Lower leg skin (tissue), 3 donors: Measurements from ENCODE around the gene DSCAML1.

Experiments
- POLR2A ChIP-seq, 2 donors: fragments of 450-650 bp; IDR thresholded peaks; one replicate each; pipeline ENCODE4 v1.6.1; 2016 to 2017; ENCODE audit warnings: antibody characterized with exemption in 2 of 2, mild to moderate bottlenecking in 1 of 2, moderate library complexity in 1 of 2
- TF ChIP-seq, protein P1 (sequence below), 3 donors: fragments of 450-650 bp; IDR thresholded peaks; one replicate each; pipeline ENCODE4 v1.5.1; 2016; ENCODE audit warnings: antibody characterized with exemption in 3 of 3, mild to moderate bottlenecking in 3 of 3, moderate library complexity in 2 of 3

DNA sequence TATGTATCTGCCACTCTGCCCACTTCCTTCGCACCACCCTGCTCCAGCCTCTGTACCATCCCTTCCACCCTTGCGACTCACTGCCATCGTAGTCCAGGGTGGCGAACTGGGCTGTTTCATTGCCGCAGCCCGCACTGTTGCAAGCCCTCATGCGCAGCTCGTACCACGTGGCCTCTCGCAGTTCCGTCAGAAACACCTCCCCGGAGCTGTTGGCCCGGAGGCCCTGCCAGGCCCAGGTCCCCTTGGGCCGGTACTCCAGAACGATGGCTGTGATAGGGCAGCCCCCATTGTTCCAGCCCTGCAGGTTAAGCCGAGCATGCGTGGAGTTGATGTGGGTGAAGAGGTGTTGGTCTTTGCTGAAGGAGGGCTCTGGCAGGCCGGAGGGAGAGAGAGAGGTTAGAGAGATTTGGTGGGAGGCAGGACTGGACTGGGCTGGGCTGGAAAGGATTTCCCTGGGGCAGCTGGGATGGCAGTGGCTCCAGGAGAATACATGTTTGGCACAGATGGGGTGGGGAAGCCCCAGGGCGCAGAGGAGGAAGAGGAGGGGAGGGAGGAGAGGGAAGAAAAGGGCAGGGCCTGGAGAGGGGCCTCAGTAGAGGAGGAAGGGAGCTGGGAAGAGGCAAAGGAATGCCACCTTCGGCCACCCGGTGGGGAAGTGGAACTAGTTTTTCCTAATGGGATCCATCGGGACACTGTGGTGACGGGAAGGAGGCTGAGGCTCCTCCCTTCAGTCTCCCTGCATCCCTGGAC is 359.8 kb downstream of the DSCAML1 start:
- TF ChIP-seq POLR2A (IDR thresholded peaks at IDR 0.05) = no peak
- TF ChIP-seq, protein P1, sequence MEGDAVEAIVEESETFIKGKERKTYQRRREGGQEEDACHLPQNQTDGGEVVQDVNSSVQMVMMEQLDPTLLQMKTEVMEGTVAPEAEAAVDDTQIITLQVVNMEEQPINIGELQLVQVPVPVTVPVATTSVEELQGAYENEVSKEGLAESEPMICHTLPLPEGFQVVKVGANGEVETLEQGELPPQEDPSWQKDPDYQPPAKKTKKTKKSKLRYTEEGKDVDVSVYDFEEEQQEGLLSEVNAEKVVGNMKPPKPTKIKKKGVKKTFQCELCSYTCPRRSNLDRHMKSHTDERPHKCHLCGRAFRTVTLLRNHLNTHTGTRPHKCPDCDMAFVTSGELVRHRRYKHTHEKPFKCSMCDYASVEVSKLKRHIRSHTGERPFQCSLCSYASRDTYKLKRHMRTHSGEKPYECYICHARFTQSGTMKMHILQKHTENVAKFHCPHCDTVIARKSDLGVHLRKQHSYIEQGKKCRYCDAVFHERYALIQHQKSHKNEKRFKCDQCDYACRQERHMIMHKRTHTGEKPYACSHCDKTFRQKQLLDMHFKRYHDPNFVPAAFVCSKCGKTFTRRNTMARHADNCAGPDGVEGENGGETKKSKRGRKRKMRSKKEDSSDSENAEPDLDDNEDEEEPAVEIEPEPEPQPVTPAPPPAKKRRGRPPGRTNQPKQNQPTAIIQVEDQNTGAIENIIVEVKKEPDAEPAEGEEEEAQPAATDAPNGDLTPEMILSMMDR (IDR thresholded peaks at IDR 0.05) = no peak
